Small intestine (tissue), 7 donors: ENCODE results near the gene ESRP2. TPM values are rescaled to one million over a fixed set of nuclear protein-coding genes. Genes with fewer than 3 reads are reported as not detected.

ENCODE experiments used
- DNase-seq, 2 donors: peaks; one replicate each; pipeline versions ENCODE4 v3.0.0 to v3.0.0-alpha.2; 2013
- FAIRE-seq: peaks from 2 replicates; lab custom pipeline; 2012; peaks lifted over from hg19 to GRCh38; lab: Jason Lieb, UNC
- H3K27ac ChIP-seq, 3 donors: one replicate each; pipeline ENCODE4 v1.5.1; 2013; ENCODE audit warnings: low read length in 2 of 3, mild to moderate bottlenecking in 2 of 3, control low read depth in 1 of 3, inconsistent platforms in 1 of 3, low read depth in 1 of 3, moderate library complexity in 1 of 3
- H3K27me3 ChIP-seq, 3 donors: one replicate each; pipeline ENCODE4 v1.6.1; 2013; ENCODE audit warnings: low read length in 3 of 3, inconsistent platforms in 1 of 3; ENCODE audit not compliant: control insufficient read depth in 3 of 3, insufficient read depth in 3 of 3
- H3K36me3 ChIP-seq, 3 donors: one replicate each; pipeline ENCODE4 v1.6.1; 2013; ENCODE audit warnings: low read length in 3 of 3, inconsistent platforms in 1 of 3, low read depth in 1 of 3, mild to moderate bottlenecking in 1 of 3, moderate library complexity in 1 of 3; ENCODE audit not compliant: control insufficient read depth in 3 of 3, insufficient read depth in 2 of 3
- H3K4me1 ChIP-seq, 3 donors: one replicate each; pipeline ENCODE4 v1.6.1; 2013; ENCODE audit warnings: low read length in 2 of 3, inconsistent platforms in 1 of 3, low read depth in 1 of 3, mild to moderate bottlenecking in 1 of 3, moderate library complexity in 1 of 3; ENCODE audit not compliant: control insufficient read depth in 3 of 3, insufficient read depth in 2 of 3
- H3K4me3 ChIP-seq, 3 donors: one replicate each; pipeline ENCODE4 v1.5.1; 2013; ENCODE audit warnings: low read length in 3 of 3, control low read depth in 1 of 3, inconsistent platforms in 1 of 3, low read depth in 1 of 3, mild to moderate bottlenecking in 1 of 3, moderate library complexity in 1 of 3
- H3K9me3 ChIP-seq, 2 donors: one replicate each; pipeline ENCODE4 v1.6.1; 2013; ENCODE audit warnings: low read depth in 1 of 2, low read length in 1 of 2; ENCODE audit not compliant: control insufficient read depth in 2 of 2, insufficient read depth in 1 of 2
- WGBS, 3 donors: extraction: QIAGEN DNeasy Blood & Tissue Kit; methylation state at CpG; one replicate each; pipeline ENCODE4 v1.1.7; 2013; 5-methylcytosine and 5-hydroxymethylcytosine counted together
- polyA plus RNA-seq, 4 donors: library from polyadenylated mRNA; stranded (reverse) in 3 of 4; unstranded in 1 of 4; fragments of 200-250 nt in 3 of 4; fragments of 120-200 nt in 1 of 4; gene quantifications; one replicate each; pipeline versions ENCODE4 v1.2.1 to v1.2.3, GENCODE V29; 2013
- donor health status: healthy with polysubstance abuse.
- donor health status: control.
- donor health status: control.
- donor health status: Bipolar disorder and iron deficiency.
- donor health status: healthy.

Gene ESRP2
- polyA plus RNA-seq, 4 donors: 14.3 to 45.0 (median 18.7) TPM

DNA sequence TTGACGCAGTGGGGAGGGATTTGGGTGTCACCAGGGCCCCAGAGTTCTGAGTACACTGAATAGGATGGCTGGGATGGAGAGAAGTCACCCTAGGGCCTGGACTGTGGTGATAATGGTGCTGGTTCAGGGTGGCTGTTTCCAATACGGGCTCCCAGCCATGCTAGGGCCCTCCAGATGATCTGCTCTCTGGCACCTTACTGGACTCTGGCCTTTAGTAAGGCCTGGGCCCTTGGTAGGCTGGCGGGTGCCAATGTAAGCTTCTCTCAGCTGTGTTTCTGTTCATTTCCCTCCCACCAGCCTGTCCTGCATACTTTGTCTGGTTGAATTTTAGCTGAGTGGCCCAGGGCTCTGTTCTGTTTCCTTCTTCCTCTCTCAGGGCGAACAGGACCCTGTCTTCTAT lies 12.0 kb upstream of the ESRP2 start:
- H3K9me3 ChIP-seq: no peaks in the 10 kb centered on the region
- peaks cover 2 to 32% (median 9%) of the 10 kb centered on the region in 3 donors for H3K4me1 ChIP-seq
- no peak overlapping the region for H3K27ac ChIP-seq
- H3K4me3 ChIP-seq: no peak overlapping the region
- peaks cover 0 to 52% (median 0%) of the 10 kb centered on the region in 3 donors for H3K36me3 ChIP-seq
- WGBS, 3 donors: 62 to 82% (median 64%) methylated on average over 4 of the region's 4 CpGs
- FAIRE-seq (no peak), DNase-seq (no peak)
- H3K27me3 ChIP-seq: no peaks in the 10 kb centered on the region

DNA sequence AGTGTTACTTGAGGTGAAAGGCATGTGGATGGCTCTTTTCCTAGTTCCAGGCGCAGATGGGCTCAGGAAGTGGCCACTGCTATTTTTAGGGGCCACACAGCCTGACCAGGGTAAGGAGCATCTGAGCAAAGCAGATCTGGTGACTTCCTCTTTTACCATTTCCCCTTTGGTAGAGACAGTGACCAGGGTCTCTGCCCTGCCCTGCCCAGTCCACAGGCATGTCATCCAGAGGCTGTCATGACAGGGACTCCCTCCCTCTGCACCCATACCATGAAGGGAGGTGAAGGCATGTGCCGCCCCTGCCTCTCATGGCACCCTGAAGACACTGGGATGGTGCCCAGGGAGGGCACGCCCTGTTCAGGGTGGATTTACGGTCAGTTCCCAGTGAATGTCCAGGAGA lies 11.5 kb upstream of the ESRP2 start:
- H3K27me3 ChIP-seq: no peaks in the 10 kb centered on the region
- peaks cover 2 to 32% (median 9%) of the 10 kb centered on the region in 3 donors for H3K4me1 ChIP-seq
- no peaks in the 10 kb centered on the region for H3K9me3 ChIP-seq
- WGBS, 3 donors: 90 to 95% (median 92%) methylated on average over 4 of the region's 4 CpGs
- peaks cover 0 to 47% (median 0%) of the 10 kb centered on the region in 3 donors for H3K36me3 ChIP-seq
- DNase-seq: no peak
- FAIRE-seq: no peak
- H3K4me3 ChIP-seq: no peak overlapping the region
- peak overlapping the region in 1 of 3 donors; percentile 52 for H3K27ac ChIP-seq

DNA sequence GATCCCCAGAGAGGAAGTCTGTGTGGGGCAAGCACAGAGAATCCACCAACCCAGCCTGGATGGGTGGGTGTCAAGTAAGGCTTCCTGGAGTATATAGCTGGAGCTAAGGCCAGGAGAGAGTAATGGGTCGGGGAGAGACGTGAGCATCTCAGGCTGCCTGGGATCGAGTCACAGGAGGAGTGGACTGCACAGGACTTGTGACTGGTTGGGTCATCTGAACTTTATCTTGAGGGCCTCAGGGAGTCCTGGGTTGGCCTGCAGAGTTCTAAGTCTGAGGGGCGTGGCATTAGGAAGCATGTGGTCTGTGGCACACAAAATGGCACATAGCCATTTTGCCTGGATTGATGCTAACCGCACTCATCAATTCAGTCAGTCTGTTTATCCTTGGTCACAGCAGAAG lies 10.7 kb upstream of the ESRP2 start:
- DNase-seq (peak; percentile 59 to 72), FAIRE-seq (no peak)
- Histone ChIP-seq H3K36me3 (peaks cover 0 to 40% (median 0%) of the 10 kb centered on the region in 3 donors), H3K4me3 (peak overlapping the region in 1 of 3 donors; percentile 68), H3K4me1 (peaks cover 2 to 32% (median 9%) of the 10 kb centered on the region in 3 donors), H3K27ac (peak overlapping the region in 1 of 3 donors; percentile 71), H3K27me3 (no peaks in the 10 kb centered on the region), H3K9me3 (no peaks in the 10 kb centered on the region)
- WGBS, 3 donors: 77 to 84% (median 78%) methylated on average over 5 of the region's 5 CpGs

DNA sequence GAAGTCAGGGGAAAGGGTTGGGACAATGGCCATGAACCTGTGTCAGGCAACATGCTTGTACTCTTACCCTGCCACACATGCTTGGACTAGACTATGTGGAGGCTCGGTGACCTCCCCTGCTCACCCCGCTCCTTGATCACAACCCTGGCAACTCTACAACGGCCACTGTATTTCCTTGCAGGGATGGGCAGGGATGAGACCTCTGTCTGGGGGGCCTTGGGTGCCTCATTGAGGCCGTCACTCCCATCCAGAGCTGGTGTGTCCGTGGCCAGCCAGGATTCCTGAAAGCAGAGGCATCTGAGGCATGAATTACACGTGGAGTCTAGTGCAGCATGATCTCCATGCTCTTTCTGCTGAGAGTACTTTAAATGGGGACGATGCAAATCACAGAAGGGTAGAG lies 10.2 kb upstream of the ESRP2 start:
- peak overlapping the region in 1 of 3 donors; percentile 71 for H3K27ac ChIP-seq
- FAIRE-seq (no peak), DNase-seq (no peak)
- H3K9me3 ChIP-seq: no peaks in the 10 kb centered on the region
- WGBS, 3 donors: 87 to 90% (median 90%) methylated on average over 7 of the region's 7 CpGs
- peak overlapping the region in 2 of 3 donors; percentile 68 to 74 for H3K4me3 ChIP-seq
- peaks cover 2 to 32% (median 9%) of the 10 kb centered on the region in 3 donors for H3K4me1 ChIP-seq
- H3K27me3 ChIP-seq: no peaks in the 10 kb centered on the region
- peaks cover 0 to 35% (median 0%) of the 10 kb centered on the region in 3 donors for H3K36me3 ChIP-seq

DNA sequence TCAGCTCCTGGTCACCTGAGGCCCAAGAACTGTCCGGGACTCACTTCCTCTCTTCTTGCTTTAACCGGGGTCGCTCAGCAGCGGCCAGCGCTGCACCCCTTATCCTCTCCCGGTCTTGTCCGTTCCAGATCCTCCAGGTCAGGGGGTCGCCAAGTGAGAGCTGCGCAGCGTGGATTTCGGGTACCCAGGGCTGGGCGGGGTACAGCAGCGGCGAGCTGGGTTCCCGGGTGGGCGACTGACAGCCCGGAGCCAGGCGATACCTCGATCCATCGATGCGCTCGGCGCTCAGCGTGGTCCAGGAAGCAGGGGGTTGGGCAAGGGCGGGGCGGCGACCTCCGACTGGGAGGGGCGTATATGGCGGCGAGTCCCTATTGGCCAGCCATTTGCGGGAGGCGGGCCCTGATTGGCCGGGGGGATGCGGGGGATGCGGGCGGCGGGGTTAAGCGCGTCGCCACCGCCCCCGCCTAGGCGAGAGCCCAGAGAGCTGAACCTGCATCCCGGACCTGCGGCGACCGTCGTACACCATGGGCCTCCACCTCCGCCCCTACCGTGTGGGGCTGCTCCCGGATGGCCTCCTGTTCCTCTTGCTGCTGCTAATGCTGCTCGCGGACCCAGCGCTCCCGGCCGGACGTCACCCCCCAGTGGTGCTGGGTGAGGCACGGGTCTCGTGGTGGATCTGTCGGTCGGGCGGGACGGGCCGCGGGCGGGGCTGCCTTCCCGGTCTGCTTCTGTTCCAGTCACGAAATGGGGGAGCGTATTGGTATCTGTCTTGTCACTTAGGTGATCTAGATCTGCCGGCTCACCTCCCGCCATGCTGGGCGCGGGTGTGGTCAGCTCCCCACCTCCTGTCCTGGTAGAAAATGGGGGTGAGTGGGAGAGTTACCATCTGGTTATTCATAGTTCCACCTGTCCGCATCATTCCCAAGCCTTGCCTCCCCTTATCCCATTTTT lies 9.3 kb upstream of the ESRP2 start, which contains the start of gene PLA2G15:
PLA2G15 (plus strand) TSS at position 471 of the 951 bp plus-strand sequence; CDS start at position 525, 54 bp downstream.
- peak; percentile 92 to 98 for DNase-seq
- Histone ChIP-seq H3K36me3 (peaks cover 0 to 27% (median 0%) of the 10 kb centered on the region in 3 donors), H3K4me1 (peaks cover 2 to 32% (median 9%) of the 10 kb centered on the region in 3 donors), H3K9me3 (no peaks in the 10 kb centered on the region), H3K27ac (peak within 1 kb of the TSS; percentile 8 to 71 (median 47)), H3K4me3 (peak within 1 kb of the TSS; percentile 68 to 84 (median 74)), H3K27me3 (no peaks in the 10 kb centered on the region)
- FAIRE-seq: no peak
- 1 to 2% (median 2%) methylated on average over 53 to 75 of the region's 75 CpGs for WGBS, 3 donors

DNA sequence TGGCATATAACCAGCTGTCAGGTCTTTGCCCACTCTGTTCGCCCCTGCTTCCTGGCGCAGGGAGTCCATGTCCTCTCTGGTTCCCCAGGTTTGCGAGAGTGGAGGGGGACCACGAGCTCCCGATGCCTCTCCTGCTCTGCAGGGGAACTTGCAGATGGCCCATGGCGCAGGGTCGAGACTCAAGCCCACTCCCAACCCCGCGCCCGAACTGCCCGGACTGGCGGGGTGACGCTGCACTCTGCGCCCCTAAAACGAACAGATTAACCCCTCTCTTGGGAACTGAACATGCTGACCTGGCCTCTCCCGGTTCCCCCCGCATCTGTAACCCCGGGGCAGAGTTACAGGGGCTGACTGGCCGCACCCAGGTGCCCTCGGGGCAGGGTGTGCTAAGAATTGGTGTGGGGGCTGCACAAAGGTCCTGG lies 8.6 kb upstream of the ESRP2 start:
- Histone ChIP-seq H3K27me3 (no peaks in the 10 kb centered on the region), H3K4me1 (peaks cover 2 to 36% (median 9%) of the 10 kb centered on the region in 3 donors), H3K36me3 (peaks cover 0 to 22% (median 0%) of the 10 kb centered on the region in 3 donors), H3K4me3 (peak overlapping the region; percentile 61 to 74 (median 68)), H3K9me3 (no peaks in the 10 kb centered on the region), H3K27ac (no peak overlapping the region)
- DNase-seq: no peak
- 5 to 8% (median 6%) methylated on average over 20 of the region's 20 CpGs for WGBS, 3 donors
- no peak for FAIRE-seq

DNA sequence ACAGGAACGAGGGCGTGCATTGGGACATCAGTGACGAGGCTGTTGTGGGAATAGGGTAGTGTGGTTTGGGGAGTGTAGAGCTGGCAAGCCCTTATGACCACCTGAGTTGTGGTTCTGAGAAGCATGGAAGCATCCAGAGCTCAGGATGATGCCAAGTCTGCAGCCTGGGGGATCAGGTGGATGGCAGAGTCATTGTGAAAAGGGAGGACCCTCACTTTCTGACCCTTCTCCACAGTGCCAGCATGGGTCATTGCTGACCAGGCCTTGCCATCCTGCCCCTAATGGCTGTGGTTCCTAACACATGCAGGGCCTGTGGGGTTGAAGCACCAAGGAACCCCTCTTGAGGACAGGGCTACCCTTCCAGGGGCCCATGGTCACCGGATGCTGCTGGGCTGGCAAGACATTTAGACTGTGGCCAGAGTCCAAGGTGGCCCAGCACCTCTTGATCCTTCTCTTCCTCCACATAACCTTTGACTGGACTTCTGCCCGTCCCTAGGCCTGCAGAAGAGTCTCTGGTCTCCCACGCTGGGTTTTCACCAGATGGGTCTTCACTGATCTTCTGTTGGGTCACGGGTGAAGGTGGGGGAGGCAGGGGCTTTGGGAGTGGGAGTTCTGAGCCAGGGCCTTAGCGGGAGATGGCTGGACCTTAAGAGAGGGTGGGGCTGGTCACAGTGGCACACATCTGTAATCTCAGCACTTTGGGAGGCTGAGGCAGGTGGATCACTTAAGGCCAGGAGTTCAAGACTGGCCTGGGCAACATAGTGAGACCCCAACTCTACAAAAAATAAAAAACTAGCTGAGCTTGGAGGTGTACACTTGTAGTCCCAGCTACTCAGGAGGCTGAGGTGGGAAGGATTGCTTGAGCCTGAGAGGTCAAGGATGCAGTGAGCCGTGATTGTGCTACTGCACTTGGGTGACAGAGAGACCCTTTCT lies 7.3 kb upstream of the ESRP2 start:
- Histone ChIP-seq H3K4me1 (peaks cover 2 to 37% (median 9%) of the 10 kb centered on the region in 3 donors), H3K27ac (no peak overlapping the region), H3K9me3 (no peaks in the 10 kb centered on the region), H3K36me3 (peaks cover 0 to 11% (median 0%) of the 10 kb centered on the region in 3 donors), H3K27me3 (no peaks in the 10 kb centered on the region), H3K4me3 (no peak overlapping the region)
- FAIRE-seq (no peak), DNase-seq (no peak)
- 81 to 86% (median 86%) methylated on average over 9 of the region's 9 CpGs for WGBS, 3 donors
